K562 (cell line): ENCODE data around the gene TWSG1. TPM values are rescaled to one million over a fixed set of nuclear protein-coding genes. Genes with fewer than 3 reads are reported as not detected.

Experiments used
- ATF1 ChIP-seq, 2 experiments: fragments of 450-650 bp in 1 of 2; IDR thresholded peaks; 2 replicates each; pipeline ENCODE4 v1.6.1; 2016; ENCODE audit warnings: missing compliant biosample characterization in 1 of 2, missing genetic modification characterization in 1 of 2
- CXXC5 ChIP-seq: fragments of 250-450 bp; sonication (Bioruptor Pico); IDR thresholded peaks from 2 replicates; pipeline ENCODE4 v1.8.0; 2022; ENCODE audit warnings: inconsistent platforms, mild to moderate bottlenecking, moderate library complexity
- EZH2 ChIP-seq: IDR thresholded peaks from 2 replicates; pipeline ENCODE4 v1.6.1; 2012; ENCODE audit warnings: low read depth, mild to moderate bottlenecking, inconsistent platforms, low read length, borderline replicate concordance
- FOXJ2 ChIP-seq: fragments of 200-800 bp; sonication (Bioruptor generic); IDR thresholded peaks from 2 replicates; pipeline ENCODE4 v1.6.1; 2016; ENCODE audit warnings: missing genetic modification characterization, missing compliant biosample characterization
- GATAD2A ChIP-seq: fragments of 450-650 bp; IDR thresholded peaks from 2 replicates; pipeline ENCODE4 v1.6.1; 2017
- GTF2A2 ChIP-seq: IDR thresholded peaks from 2 replicates; pipeline ENCODE4 v1.6.1; 2016; ENCODE audit warnings: mild to moderate bottlenecking, missing genetic modification characterization, missing compliant biosample characterization
- GTF2F1 ChIP-seq: IDR thresholded peaks from 2 replicates; pipeline ENCODE4 v1.6.1; 2011; ENCODE audit warnings: low read depth, low read length, improper control_type of control experiment
- ILF3 ChIP-seq: fragments of 450-650 bp; IDR thresholded peaks from 2 replicates; pipeline ENCODE4 v1.6.1; 2018; ENCODE audit warnings: antibody characterized with exemption, mild to moderate bottlenecking, moderate library complexity, borderline replicate concordance
- MBD2 ChIP-seq: sonication (generic); IDR thresholded peaks from 2 replicates; pipeline ENCODE4 v1.6.1; 2016; ENCODE audit warnings: low read depth, borderline replicate concordance
- RAD21 ChIP-seq, 2 experiments: fragments of 250-450 bp in 1 of 2; fragments of 450-650 bp in 1 of 2; sonication (Bioruptor Pico) in 1 of 2; formaldehyde crosslinking in 1 of 2; IDR thresholded peaks in 1 of 2; conservative IDR thresholded peaks in 1 of 2; 2 replicates each; pipeline versions ENCODE4 v1.4.0 to v1.8.0; 2020 to 2022; ENCODE audit warnings: mild to moderate bottlenecking in 2 of 2, moderate library complexity in 1 of 2
- RBBP5 ChIP-seq: fragments of 200-600 bp; sonication (generic); IDR thresholded peaks from 2 replicates; pipeline ENCODE4 v1.6.1; 2012; ENCODE audit warnings: borderline replicate concordance, mild to moderate bottlenecking, low read length, control low read depth, inconsistent platforms; ENCODE audit not compliant: insufficient read depth, poor library complexity, severe bottlenecking
- RBM14 ChIP-seq: fragments of 200-400 bp; formaldehyde crosslinking; IDR thresholded peaks from 2 replicates; pipeline ENCODE4 v1.6.1; 2018; ENCODE audit warnings: low read depth, mild to moderate bottlenecking, low read length, moderate library complexity, borderline replicate concordance; ENCODE audit not compliant: insufficient read depth
- SAFB ChIP-seq: fragments of 200-400 bp; formaldehyde crosslinking; IDR thresholded peaks from 2 replicates; pipeline ENCODE4 v1.6.1; 2017; ENCODE audit warnings: low read depth, low read length, borderline replicate concordance
- SRF ChIP-seq, 2 experiments: fragments of 250-450, 450-650 bp in 1 of 2; sonication (Bioruptor Pico) in 1 of 2; sonication (generic) in 1 of 2; formaldehyde crosslinking; IDR thresholded peaks; 2 replicates each; pipeline versions ENCODE4 v1.5.0 to v1.5.1; 2020 to 2022; ENCODE audit warnings: mild to moderate bottlenecking in 1 of 2, missing genetic modification reagents in 1 of 2
- ZC3H11A ChIP-seq: IDR thresholded peaks from 2 replicates; pipeline ENCODE4 v1.6.1; 2012; ENCODE audit warnings: low read depth, low read length, improper control_type of control experiment
- ZNF24 ChIP-seq: fragments of 450-650 bp; IDR thresholded peaks from 2 replicates; pipeline ENCODE4 v1.6.1; 2016
- polyA plus RNA-seq, 8 experiments: library from polyadenylated mRNA; depleted of rRNA in 4 of 8; stranded (reverse) in 5 of 8; unstranded in 3 of 8; fragments of >200 nt; fragmentation: Nextera tagmentation in 2 of 8; fragmentation: Illumina TruSeq in 1 of 8; extraction: Ambion mirVana in 2 of 8; extraction: Trizol in 1 of 8; gene quantifications; 2 replicates each; pipeline versions ENCODE4 v1.2.1 to v1.2.3, GENCODE V29; 2011 to 2014; ENCODE audit warnings: inconsistent platforms in 1 of 8, missing spikeins in 1 of 8
- total RNA-seq, 7 experiments: library from RNA; depleted of rRNA in 6 of 7; stranded (reverse); fragments of >200 nt in 6 of 7; fragmentation: Illumina TruSeq in 2 of 7; extraction: Trizol in 2 of 7; gene quantifications; 2 replicates each; pipeline versions ENCODE4 v1.2.1 to v1.2.3, GENCODE V29; 2011 to 2021; ENCODE audit warnings: low replicate concordance in 1 of 7
- TF ChIP-seq, protein P1 (sequence below): fragments of 450-650 bp; formaldehyde crosslinking; IDR thresholded peaks from 2 replicates; pipeline ENCODE4 v1.4.0; 2020; ENCODE audit warnings: mild to moderate bottlenecking, moderate library complexity
- TF ChIP-seq, protein P2 (sequence below): IDR thresholded peaks from 2 replicates; pipeline ENCODE4 v1.6.1; 2012; ENCODE audit warnings: low read depth, low read length, improper control_type of control experiment, borderline replicate concordance
- TF ChIP-seq, protein P3 (sequence below): sonication (generic); formaldehyde crosslinking; IDR thresholded peaks from 2 replicates; pipeline ENCODE4 v1.8.0; 2022; ENCODE audit warnings: missing genetic modification reagents, mild to moderate bottlenecking, borderline replicate concordance

The TWSG1 gene
- total and polyA plus RNA-seq, 9 of the 15 experiments (the other 6 are each of a cell fraction or from before 2014, with no cell fraction given) = 10.4 to 37.2 (median 25.1) TPM

DNA sequence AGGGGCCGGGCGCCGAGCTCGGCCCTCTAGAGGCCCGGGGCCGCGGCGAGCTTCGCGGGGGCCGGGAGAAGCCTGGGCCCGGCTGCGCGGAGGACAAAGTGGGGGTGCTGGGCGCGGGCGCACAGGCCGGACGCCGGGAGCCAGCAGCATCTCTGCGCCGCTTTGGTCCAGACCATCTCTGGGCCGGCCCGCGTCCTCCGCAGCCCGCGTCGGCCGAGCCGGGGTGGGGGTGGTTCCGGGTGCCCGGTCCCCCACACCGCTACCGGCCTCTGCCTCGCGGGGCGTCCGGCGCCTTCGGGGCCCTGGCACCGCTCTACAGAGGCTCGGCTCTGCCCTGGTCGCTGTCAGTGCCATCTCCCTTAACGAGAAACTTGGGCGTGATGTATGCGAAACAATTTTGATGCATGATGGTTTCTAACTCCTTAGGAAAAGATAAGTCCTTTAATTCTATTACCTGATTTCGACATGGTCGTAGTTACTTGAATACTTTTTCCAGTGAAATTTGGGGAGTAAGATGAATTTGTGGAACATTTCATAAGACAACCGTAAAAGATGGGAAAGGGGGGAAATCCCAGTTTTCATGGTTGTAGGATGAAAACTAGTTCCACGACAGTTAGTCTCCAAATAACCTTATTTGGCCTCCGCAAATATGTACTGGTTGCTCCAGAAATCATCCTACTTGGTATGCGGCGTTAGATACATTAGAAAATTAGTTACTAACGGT is 562 bp downstream of the TWSG1 start (continued):
- TF ChIP-seq RBM14 (0 out of 2 replicates have a peak, but pooled peaks have one; percentile 69), GATAD2A (0 out of 2 replicates have a peak, but pooled peaks have one; percentile 6), ATF1 (CRISPR knock-in tag; IDR thresholded peaks at IDR 0.05) (no peak), ATF1 (tag; IDR thresholded peaks at IDR 0.05) (peak; percentile 44), SRF (CRISPR knock-in tag; IDR thresholded peaks at IDR 0.05) (peak in 1 of 2 experiments; percentile 42; a peak in 1 of 4 replicates), CXXC5 (CRISPR knock-in tag) (peak; percentile 67; the same call in 1 of the 2 replicates), FOXJ2 (tag) (no peak), ZNF24 (0 out of 2 replicates have a peak, but pooled peaks have one; percentile 25), MBD2 (no peak), GTF2F1 (no peak), GTF2A2 (tag) (peak; percentile 59; the same call in 1 of the 2 replicates), ZC3H11A (no peak), SAFB (0 out of 2 replicates have a peak, but pooled peaks have one; percentile 36), ILF3 (peak; percentile 82; the same call in 1 of the 2 replicates), RAD21 (CRISPR knock-in tag; conservative IDR thresholded peaks at IDR 0.05 in 1 of 2, IDR thresholded peaks at IDR 0.05 in 1 of 2) (no peak; a peak in 1 of 4 replicates), RBBP5 (peak; percentile 93), EZH2 (no peak)
- TF ChIP-seq, protein P1, sequence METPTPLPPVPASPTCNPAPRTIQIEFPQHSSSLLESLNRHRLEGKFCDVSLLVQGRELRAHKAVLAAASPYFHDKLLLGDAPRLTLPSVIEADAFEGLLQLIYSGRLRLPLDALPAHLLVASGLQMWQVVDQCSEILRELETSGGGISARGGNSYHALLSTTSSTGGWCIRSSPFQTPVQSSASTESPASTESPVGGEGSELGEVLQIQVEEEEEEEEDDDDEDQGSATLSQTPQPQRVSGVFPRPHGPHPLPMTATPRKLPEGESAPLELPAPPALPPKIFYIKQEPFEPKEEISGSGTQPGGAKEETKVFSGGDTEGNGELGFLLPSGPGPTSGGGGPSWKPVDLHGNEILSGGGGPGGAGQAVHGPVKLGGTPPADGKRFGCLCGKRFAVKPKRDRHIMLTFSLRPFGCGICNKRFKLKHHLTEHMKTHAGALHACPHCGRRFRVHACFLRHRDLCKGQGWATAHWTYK (CRISPR knock-in tag) = 0 out of 2 replicates have a peak, but pooled peaks have one; percentile 35
- TF ChIP-seq, protein P2, sequence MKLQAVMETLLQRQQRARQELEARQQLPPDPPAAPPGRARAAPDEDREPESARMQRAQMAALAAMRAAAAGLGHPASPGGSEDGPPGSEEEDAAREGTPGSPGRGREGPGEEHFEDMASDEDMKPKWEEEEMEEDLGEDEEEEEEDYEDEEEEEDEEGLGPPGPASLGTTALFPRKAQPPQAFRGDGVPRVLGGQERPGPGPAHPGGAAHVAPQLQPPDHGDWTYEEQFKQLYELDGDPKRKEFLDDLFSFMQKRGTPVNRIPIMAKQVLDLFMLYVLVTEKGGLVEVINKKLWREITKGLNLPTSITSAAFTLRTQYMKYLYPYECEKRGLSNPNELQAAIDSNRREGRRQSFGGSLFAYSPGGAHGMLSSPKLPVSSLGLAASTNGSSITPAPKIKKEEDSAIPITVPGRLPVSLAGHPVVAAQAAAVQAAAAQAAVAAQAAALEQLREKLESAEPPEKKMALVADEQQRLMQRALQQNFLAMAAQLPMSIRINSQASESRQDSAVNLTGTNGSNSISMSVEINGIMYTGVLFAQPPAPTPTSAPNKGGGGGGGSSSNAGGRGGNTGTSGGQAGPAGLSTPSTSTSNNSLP = no peak
- TF ChIP-seq, protein P3, sequence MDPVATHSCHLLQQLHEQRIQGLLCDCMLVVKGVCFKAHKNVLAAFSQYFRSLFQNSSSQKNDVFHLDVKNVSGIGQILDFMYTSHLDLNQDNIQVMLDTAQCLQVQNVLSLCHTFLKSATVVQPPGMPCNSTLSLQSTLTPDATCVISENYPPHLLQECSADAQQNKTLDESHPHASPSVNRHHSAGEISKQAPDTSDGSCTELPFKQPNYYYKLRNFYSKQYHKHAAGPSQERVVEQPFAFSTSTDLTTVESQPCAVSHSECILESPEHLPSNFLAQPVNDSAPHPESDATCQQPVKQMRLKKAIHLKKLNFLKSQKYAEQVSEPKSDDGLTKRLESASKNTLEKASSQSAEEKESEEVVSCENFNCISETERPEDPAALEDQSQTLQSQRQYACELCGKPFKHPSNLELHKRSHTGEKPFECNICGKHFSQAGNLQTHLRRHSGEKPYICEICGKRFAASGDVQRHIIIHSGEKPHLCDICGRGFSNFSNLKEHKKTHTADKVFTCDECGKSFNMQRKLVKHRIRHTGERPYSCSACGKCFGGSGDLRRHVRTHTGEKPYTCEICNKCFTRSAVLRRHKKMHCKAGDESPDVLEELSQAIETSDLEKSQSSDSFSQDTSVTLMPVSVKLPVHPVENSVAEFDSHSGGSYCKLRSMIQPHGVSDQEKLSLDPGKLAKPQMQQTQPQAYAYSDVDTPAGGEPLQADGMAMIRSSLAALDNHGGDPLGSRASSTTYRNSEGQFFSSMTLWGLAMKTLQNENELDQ (CRISPR knock-in tag) = no peak
